Endothelial cell of umbilical vein (primary cell): ENCODE measurements around the gene RAB38. TPM values are rescaled to one million over a fixed set of nuclear protein-coding genes. Genes with fewer than 3 reads are reported as not detected.

Experiments
- BruUV-seq: library from RNA; stranded (reverse); fragments of 400-500 nt; replicated peaks from 2 replicates; lab custom pipeline; 2021; lab: Mats Ljungman, UMichigan
- CTCF ChIA-PET: fragments of 300-600, 350-600 bp; sonication (Branson Sonifier 250); formaldehyde crosslinking; loops from one replicate; lab custom pipeline; 2021; ENCODE audit warnings: antibody characterized with exemption, inconsistent platforms; lab: Charles Lee
- POLR2A ChIA-PET: fragments of 300-600, 350-600 bp; sonication (Branson Sonifier 250); formaldehyde crosslinking; loops from one replicate; lab custom pipeline; 2021; ENCODE audit warnings: antibody characterized with exemption, inconsistent platforms; lab: Charles Lee
- DNase-seq: peaks from one replicate; pipeline ENCODE4 v3.0.0-alpha.2; 2011; ENCODE audit warnings: low read depth, low spot score
- FAIRE-seq: peaks from 2 replicates; lab custom pipeline; 2011; peaks lifted over from hg19 to GRCh38; lab: Jason Lieb, UNC
- H2AFZ ChIP-seq: 2 replicates; pipeline ENCODE4 v1.6.0; 2012; ENCODE audit warnings: low read depth, low read length, control low read depth, inconsistent platforms
- H3K27ac ChIP-seq: 2 replicates; pipeline ENCODE4 v1.5.1; 2011; ENCODE audit warnings: low read depth, mild to moderate bottlenecking, control low read depth, low read length, moderate library complexity; ENCODE audit not compliant: insufficient read depth
- H3K27me3 ChIP-seq, 2 experiments: 2 replicates each; pipeline versions ENCODE4 v1.6.0 to v1.6.1; 2011; ENCODE audit warnings: low read length in 2 of 2, mixed read lengths in 1 of 2; ENCODE audit not compliant: control insufficient read depth in 2 of 2, insufficient read depth in 2 of 2
- H3K36me3 ChIP-seq, 2 experiments: 2 replicates in 1 of 2; 3 replicates in 1 of 2; pipeline ENCODE4 v1.5.1; 2011; ENCODE audit warnings: low read length in 2 of 2, mild to moderate bottlenecking in 1 of 2, moderate library complexity in 1 of 2; ENCODE audit not compliant: control insufficient read depth in 2 of 2, insufficient read depth in 2 of 2; ENCODE audit errors: extremely low read depth in 1 of 2
- H3K4me1 ChIP-seq: 3 replicates; pipeline ENCODE4 v1.5.1; 2011; ENCODE audit warnings: mild to moderate bottlenecking, low read length; ENCODE audit not compliant: control insufficient read depth, insufficient read depth; ENCODE audit errors: extremely low read depth
- H3K4me2 ChIP-seq: 2 replicates; pipeline ENCODE4 v1.6.1; 2011; ENCODE audit warnings: low read length, control low read depth, mixed read lengths; ENCODE audit not compliant: insufficient read depth
- H3K4me3 ChIP-seq, 3 experiments: fragments of 200-600 bp in 1 of 3; sonication (generic), shearing (Covaris generic) in 1 of 3; replicated peaks in 1 of 3; 2 replicates each; pipeline ENCODE4 v1.5.1; 2011 to 2016; ENCODE audit warnings: control low read depth in 3 of 3, low read length in 3 of 3, mild to moderate bottlenecking in 2 of 3, inconsistent platforms in 1 of 3, low read depth in 1 of 3, moderate library complexity in 1 of 3; ENCODE audit not compliant: insufficient read depth in 1 of 3
- H3K79me2 ChIP-seq: 2 replicates; pipeline ENCODE4 v1.6.0; 2012; ENCODE audit warnings: low read length, inconsistent platforms; ENCODE audit not compliant: control insufficient read depth, insufficient read depth
- H3K9ac ChIP-seq: replicated peaks from 2 replicates; pipeline ENCODE3; 2011; ENCODE audit warnings: low read length, control low read depth; ENCODE audit not compliant: insufficient read depth; ENCODE audit errors: extremely low read depth
- H3K9me1 ChIP-seq: replicated peaks from 3 replicates; pipeline ENCODE4 v1.6.0; 2011; ENCODE audit warnings: mild to moderate bottlenecking, low read length; ENCODE audit not compliant: control insufficient read depth, insufficient read depth; ENCODE audit errors: extremely low read depth
- H3K9me3 ChIP-seq: replicated peaks from 2 replicates; pipeline ENCODE4 v1.5.1; 2012; ENCODE audit warnings: low read length, inconsistent platforms; ENCODE audit not compliant: control insufficient read depth, insufficient read depth
- H4K20me1 ChIP-seq: replicated peaks from 2 replicates; pipeline ENCODE3; 2011; ENCODE audit warnings: mild to moderate bottlenecking, low read length; ENCODE audit not compliant: control insufficient read depth, insufficient read depth; ENCODE audit errors: extremely low read depth
- EZH2 ChIP-seq: IDR thresholded peaks from 2 replicates; pipeline ENCODE4 v1.6.1; 2012; ENCODE audit warnings: borderline replicate concordance, low read depth, mild to moderate bottlenecking, moderate library complexity, low read length, inconsistent platforms; ENCODE audit not compliant: severe bottlenecking
- FOS ChIP-seq: IDR thresholded peaks from 2 replicates; pipeline ENCODE4 v1.6.1; 2011; ENCODE audit warnings: mild to moderate bottlenecking, low read length, moderate library complexity, borderline replicate concordance; ENCODE audit not compliant: insufficient read depth
- GATA2 ChIP-seq: IDR thresholded peaks from 2 replicates; pipeline ENCODE4 v1.7.0; 2011; ENCODE audit warnings: low read depth, mild to moderate bottlenecking, moderate library complexity, mixed read lengths, low read length; ENCODE audit not compliant: insufficient read length, insufficient read depth
- JUN ChIP-seq: IDR thresholded peaks from 2 replicates; pipeline ENCODE4 v1.6.1; 2011; ENCODE audit warnings: borderline replicate concordance, low read depth; ENCODE audit not compliant: insufficient read length, insufficient read depth
- MYC ChIP-seq: IDR thresholded peaks from one replicate; pipeline ENCODE4 v1.6.1; 2011; ENCODE audit warnings: mild to moderate bottlenecking, low read depth, low read length
- POLR2A ChIP-seq: IDR thresholded peaks from 2 replicates; pipeline ENCODE4 v1.6.1; 2012; ENCODE audit warnings: low read depth, mild to moderate bottlenecking, control low read depth, low read length
- POLR2AphosphoS5 ChIP-seq: IDR thresholded peaks from 2 replicates; pipeline ENCODE4 v1.6.1; 2012; ENCODE audit warnings: low read depth, mild to moderate bottlenecking, control low read depth, low read length, moderate library complexity; ENCODE audit not compliant: insufficient read depth
- dilution Hi-C: fragments of 300-500 bp; cut with MboI; formaldehyde crosslinking; loops from one replicate; pipeline ENCODE4 v1.15.0; 2019; ENCODE audit warnings: low sequenced_read_pairs; ENCODE audit not compliant: extremely low pct_ligation_motif_present
- intact Hi-C: fragments of 100-400 bp; cut with micrococcal nuclease; formaldehyde crosslinking; loops from one replicate; pipeline ENCODE4 v1.10.0; 2022
- polyA plus RNA-seq, 4 experiments: library from polyadenylated mRNA; depleted of rRNA in 3 of 4; stranded (reverse) in 3 of 4; unstranded in 1 of 4; fragments of >200 nt; gene quantifications; 2 replicates each; pipeline versions ENCODE4 v1.2.1 to v1.2.3, GENCODE V29; 2011 to 2012; ENCODE audit warnings: missing spikeins in 1 of 4
- total RNA-seq: library from RNA; stranded (reverse); gene quantifications from 2 replicates; pipeline ENCODE4 v1.2.3, GENCODE V29; 2021
- TF ChIP-seq, protein P1 (sequence below), 2 donors: IDR thresholded peaks; 1 replicate in 1 of 2; 2 replicates in 1 of 2; pipeline ENCODE4 v1.5.1; 2011; ENCODE audit warnings: low read length in 2 of 2, mild to moderate bottlenecking in 2 of 2, moderate library complexity in 2 of 2, control low read depth in 1 of 2, inconsistent platforms in 1 of 2, low read depth in 1 of 2; ENCODE audit not compliant: insufficient read depth in 1 of 2; ENCODE audit errors: extremely low read depth in 1 of 2
- TF ChIP-seq, protein P2 (sequence below): IDR thresholded peaks from 2 replicates; pipeline ENCODE4 v1.6.1; 2011; ENCODE audit not compliant: insufficient read depth, insufficient read length

Gene RAB38
- total and polyA plus RNA-seq, 2 donors (not counting 3 experiments of a cell fraction or from before 2014, with no cell fraction given) = 3.0 to 3.6 TPM

DNA sequence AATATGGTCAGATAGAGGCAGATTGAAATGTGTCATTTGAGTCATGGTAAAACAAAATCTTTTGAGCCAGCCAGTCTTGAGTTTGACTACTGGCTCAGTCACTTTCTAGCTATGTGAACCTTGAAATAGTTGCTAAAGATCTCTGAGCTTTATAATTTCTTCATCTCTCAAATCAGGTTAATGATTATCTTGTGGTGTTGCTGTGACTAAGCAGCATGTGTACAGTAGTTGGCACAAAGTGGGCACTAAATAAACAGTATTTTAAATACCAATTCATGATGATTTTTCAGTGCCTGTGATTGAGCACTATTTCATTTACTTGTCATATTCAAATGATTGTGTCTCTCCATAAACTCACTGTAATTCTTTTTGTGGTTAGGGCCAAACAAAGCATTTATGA, 70.8 kb downstream of the RAB38 start:
- Histone ChIP-seq H3K36me3 (no peaks in the 10 kb centered on the region), H4K20me1 (no peaks in the 10 kb centered on the region), H3K9me3 (no peaks in the 10 kb centered on the region), H3K4me1 (no peaks in the 10 kb centered on the region), H3K4me2 (no peak overlapping the region), H3K9ac (no peak overlapping the region), H3K27ac (no peak overlapping the region), H3K9me1 (no peaks in the 10 kb centered on the region), H2AFZ (no peak overlapping the region), H3K4me3 (no peak overlapping the region), H3K27me3 (no peaks in the 10 kb centered on the region), H3K79me2 (no peaks in the 10 kb centered on the region)
- BruUV-seq = no TSS peak
- no peak for FAIRE-seq
- CTCF ChIA-PET = interaction anchor here (1.4 to 5.6 kb wide), 3 partner anchors 24 to 440 kb away, joined by 4 to 33 read pairs (median 21); no protein-coding TSS in a partner anchor
- no peak for DNase-seq
- intact Hi-C loops (loop anchor here (5.0 to 10.0 kb wide), 4 partner anchors 128 to 780 kb away; no protein-coding TSS in a partner anchor), dilution Hi-C loops (no loop called here)
- POLR2A ChIA-PET = no interaction called here
- TF ChIP-seq, protein P1, sequence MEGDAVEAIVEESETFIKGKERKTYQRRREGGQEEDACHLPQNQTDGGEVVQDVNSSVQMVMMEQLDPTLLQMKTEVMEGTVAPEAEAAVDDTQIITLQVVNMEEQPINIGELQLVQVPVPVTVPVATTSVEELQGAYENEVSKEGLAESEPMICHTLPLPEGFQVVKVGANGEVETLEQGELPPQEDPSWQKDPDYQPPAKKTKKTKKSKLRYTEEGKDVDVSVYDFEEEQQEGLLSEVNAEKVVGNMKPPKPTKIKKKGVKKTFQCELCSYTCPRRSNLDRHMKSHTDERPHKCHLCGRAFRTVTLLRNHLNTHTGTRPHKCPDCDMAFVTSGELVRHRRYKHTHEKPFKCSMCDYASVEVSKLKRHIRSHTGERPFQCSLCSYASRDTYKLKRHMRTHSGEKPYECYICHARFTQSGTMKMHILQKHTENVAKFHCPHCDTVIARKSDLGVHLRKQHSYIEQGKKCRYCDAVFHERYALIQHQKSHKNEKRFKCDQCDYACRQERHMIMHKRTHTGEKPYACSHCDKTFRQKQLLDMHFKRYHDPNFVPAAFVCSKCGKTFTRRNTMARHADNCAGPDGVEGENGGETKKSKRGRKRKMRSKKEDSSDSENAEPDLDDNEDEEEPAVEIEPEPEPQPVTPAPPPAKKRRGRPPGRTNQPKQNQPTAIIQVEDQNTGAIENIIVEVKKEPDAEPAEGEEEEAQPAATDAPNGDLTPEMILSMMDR (IDR thresholded peaks at IDR 0.05; ENCODE audit: extremely low read depth in 1 of 2, insufficient read depth in 1 of 2, low read depth in 1 of 2, low read length in 2 of 2) = no peak
- TF ChIP-seq POLR2AphosphoS5 (no peak), GATA2 (no peak), JUN (no peak), FOS (no peak), EZH2 (no peak), POLR2A (no peak), MYC (no peak)
- TF ChIP-seq, protein P2, sequence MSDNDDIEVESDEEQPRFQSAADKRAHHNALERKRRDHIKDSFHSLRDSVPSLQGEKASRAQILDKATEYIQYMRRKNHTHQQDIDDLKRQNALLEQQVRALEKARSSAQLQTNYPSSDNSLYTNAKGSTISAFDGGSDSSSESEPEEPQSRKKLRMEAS = no peak
